HG03108 (cell line): Measurements from ENCODE around the gene LSAMP.
"Not testable (repeated sequence)": the region's sequence is repeated elsewhere in the genome, so short reads cannot be mapped to it uniquely, and the experiment has no call there.

Experiments used
- ATAC-seq: cut with Tn5 transposase; IDR thresholded peaks from one replicate; pipeline ENCODE4 v1.9.1; 2021; ENCODE audit warnings: moderate library complexity; ENCODE audit not compliant: unreplicated experiment

LSAMP gene

DNA sequence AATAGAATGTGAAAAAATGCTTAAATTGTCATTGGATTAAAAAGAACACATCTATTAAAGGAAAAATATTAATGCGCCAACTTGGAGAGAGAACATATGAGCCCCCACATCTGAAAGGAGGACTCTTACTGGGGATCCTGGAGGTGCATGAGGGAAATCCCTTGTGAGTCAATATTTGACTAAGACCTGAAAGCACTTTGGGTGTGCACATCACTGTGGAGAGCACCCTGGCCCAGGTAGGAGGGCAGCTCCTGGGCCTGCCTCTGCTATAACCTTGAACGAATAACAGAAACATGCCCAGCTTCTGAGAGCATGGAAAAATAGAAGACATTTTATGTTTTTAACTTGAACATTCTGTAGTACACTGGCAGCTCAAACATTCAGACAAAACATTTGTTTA, 622.2 kb downstream of the LSAMP start:
- no peak for ATAC-seq

- ATAC-seq, result no peak
Measured at GRCh38 chr3:115822579-115822978, 622.7 kb downstream of the LSAMP start.

GRCh38 chr3:115819785-115820384, 625.4 kb downstream of the LSAMP start:
- peak; percentile 89 for ATAC-seq

DNA sequence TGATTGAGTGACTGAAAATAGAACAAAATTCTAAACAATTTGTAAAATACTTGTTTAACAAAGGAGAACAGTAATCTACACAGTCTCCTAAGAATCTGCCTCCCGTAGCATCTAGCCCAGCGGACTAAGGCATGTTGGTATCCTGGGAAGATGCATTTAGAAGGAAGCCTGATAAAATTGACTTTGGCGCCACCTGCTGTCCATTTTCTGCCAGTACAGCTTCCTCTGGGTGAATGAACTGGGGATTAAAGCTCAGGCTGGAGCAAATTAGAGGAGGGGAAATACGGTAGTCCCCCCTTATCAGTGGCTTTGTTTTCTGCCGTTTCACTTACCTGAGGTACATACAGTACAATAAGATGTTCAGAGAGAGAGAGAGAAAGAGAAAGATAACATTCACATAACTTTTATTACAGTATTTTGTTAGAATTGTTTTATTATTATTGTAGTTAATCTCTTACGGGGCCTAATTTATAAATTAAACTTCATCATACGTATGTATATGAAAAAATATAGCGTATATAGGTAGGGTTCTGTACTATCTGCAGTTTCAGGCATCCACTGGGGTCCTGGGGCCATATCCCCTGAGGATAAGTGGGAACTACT, 630.4 kb downstream of the LSAMP start:
- ATAC-seq, result no peak

DNA sequence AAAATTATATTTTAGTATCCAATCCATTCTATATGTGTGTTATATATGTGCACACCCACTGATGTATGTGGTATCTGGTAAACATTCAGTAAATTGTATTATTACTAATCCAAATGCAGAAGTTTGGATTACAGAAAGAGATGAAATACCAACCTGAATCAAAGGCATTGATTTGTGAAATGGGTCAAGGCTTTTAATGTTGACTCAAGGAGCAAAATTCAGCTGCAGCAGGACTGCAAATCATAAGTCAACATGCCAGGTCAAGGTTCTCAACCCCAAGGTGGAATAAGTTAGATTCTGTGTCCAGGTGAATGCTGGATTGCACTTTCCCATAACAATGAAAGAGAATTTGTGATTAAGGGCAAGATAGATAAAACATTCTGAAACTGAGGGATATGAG, 631.3 kb downstream of the LSAMP start:
- ATAC-seq, result no peak

DNA sequence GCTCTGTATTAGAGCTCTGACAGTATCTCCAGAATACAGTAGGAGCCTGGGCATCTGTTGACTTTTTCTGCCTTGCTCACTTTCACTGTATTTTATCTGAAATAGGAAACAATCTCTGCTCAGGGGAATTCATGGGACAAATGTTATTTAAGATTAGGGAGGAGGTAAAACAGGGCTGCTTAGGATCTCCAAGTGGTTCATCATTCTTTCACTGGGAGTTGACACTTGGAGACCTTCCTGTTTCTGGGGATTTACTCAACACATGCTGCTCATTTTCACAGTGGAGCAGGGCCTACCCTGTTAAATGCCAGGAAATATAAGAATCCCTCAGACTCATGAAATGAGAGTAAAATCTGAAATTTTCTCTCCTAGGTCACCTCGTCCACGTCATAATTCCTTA, 636.5 kb downstream of the LSAMP start:
- no peak for ATAC-seq

- ATAC-seq, result no peak
Measured at GRCh38 chr3:115808244-115808643, 637.0 kb downstream of the LSAMP start.

DNA sequence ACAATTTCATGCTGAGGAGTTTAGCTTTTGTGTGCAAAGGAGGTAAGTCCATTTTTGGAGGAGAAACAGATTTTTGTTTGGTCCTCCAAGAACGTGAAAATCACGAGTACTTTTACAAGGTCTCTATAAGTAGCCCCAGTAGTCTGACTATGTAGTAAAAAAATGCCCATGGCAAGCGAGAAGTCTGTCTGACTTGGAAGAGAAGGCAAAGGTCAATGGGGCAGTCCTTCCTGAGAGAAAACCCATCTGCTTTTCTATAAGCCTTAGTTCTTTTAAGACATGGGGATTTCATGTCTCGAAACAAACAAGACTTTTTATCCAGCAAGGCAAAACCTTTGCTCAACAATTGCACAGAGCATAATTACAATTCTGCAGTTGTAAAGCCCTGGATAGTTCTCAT, 638.8 kb downstream of the LSAMP start:
- no peak for ATAC-seq

- no peak for ATAC-seq
Measured at GRCh38 chr3:115805520-115805919, 639.8 kb downstream of the LSAMP start.

- ATAC-seq, result no peak
Measured at GRCh38 chr3:115804713-115805119, 640.6 kb downstream of the LSAMP start.

DNA sequence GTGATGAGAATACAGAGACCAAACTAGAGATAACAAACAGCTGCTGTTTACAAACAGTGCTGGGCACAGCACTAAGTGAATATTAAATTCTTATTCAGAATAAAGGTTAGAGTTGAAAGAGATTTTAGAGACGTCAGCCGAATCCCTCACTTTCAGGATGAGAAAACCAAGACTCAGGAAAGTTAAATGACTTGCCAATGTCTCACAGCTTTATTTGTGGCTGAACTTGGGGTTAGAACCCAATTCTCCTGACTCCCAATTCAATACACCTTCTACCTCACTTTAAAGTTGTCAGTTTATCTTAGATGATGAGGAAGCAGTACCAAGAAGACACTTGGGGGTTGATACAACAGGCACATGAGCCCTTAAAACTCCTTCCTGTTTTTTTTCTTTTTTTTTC, 641.1 kb downstream of the LSAMP start:
- no peak for ATAC-seq

- ATAC-seq, result no peak
Measured at GRCh38 chr3:115803661-115804060, 641.6 kb downstream of the LSAMP start.

GRCh38 chr3:115800489-115801075, 644.7 kb downstream of the LSAMP start:
- ATAC-seq, result no peak

GRCh38 chr3:115800065-115800464, 645.2 kb downstream of the LSAMP start:
- ATAC-seq, result not testable (repeated sequence)

- peak; percentile 50 for ATAC-seq
Measured at GRCh38 chr3:115792206-115792955, 652.9 kb downstream of the LSAMP start.

GRCh38 chr3:115791271-115792153, 653.8 kb downstream of the LSAMP start:
- ATAC-seq, result not testable (repeated sequence)

DNA sequence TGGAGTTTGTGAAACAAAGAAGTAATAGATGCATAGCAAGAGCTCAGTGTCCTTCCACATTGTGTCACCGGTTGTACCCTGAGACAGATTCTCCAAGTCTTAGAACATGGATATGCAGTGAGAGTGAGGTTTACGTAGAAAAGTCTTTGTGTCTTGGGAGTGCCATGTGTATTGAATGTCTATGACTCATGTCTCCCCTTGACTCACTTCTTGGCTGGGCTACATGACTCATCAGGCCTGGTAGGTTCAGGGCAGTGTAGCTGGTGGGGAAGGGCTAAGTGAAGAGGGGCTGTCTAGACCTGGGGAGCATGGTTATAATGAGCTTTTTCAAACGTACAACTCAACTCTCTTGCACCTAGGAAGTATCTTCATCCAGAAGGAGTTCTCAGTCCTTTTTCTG, 654.5 kb downstream of the LSAMP start:
- no peak for ATAC-seq

DNA sequence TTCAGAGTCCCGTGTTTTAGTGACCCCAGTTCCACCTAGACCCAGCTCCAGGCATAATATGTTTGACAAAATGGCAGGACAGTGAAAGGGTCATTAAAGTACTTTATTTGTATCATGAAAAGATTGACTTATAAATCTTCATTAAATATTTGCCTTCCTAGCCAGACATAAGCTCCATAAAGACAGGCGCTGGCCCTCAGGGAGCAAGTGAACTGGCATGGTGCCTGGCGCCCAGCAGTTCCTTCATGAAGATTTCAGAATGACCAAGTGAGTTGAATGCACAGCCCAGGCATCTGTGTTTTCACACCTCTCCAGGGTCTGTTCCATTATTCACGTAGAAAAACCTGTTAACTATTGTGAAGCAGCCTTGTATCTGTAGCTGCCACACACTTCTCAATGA, 655.8 kb downstream of the LSAMP start:
- ATAC-seq, result no peak

- no peak for ATAC-seq
Measured at GRCh38 chr3:115788921-115789470, 656.3 kb downstream of the LSAMP start.

DNA sequence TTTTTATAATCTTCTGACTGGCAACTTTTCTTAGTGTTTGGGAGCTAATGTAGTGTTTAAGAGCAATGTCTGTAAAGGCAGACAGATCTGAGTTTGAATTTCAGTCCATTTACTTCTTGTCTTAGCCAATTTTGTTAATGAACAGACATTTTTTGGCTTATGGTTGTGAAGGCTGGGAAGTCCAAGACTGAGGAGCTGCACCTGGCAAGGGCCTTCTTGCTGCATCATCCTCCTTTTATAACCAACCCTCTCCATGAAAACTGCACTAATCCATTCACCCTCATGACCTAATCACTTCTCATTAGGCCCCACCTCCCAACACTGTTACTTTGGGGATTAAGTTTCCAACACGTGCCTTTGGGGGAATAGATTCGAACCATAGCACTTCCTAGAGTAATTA, 657.5 kb downstream of the LSAMP start:
- ATAC-seq, result no peak

DNA sequence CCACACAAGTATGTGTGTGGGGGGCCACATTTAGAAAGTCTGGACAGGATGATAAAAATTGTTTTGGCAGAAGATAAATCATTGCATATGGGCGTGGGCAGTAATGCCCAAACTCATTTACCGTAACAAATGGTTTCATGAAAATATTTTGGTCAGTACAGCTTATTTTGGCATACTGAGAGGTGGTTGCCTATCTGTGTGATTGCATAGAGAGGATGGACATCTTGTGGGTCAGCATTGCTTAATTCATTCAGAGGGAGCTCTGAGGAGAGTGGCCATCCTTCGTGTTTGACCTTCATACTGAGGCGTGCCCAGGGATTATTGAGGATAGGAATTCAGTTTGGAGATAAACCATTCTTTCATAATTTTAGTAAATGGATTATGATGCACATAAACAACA, 659.5 kb downstream of the LSAMP start:
- no peak for ATAC-seq
